ENCODE data around the gene BCKDHA.

DNA sequence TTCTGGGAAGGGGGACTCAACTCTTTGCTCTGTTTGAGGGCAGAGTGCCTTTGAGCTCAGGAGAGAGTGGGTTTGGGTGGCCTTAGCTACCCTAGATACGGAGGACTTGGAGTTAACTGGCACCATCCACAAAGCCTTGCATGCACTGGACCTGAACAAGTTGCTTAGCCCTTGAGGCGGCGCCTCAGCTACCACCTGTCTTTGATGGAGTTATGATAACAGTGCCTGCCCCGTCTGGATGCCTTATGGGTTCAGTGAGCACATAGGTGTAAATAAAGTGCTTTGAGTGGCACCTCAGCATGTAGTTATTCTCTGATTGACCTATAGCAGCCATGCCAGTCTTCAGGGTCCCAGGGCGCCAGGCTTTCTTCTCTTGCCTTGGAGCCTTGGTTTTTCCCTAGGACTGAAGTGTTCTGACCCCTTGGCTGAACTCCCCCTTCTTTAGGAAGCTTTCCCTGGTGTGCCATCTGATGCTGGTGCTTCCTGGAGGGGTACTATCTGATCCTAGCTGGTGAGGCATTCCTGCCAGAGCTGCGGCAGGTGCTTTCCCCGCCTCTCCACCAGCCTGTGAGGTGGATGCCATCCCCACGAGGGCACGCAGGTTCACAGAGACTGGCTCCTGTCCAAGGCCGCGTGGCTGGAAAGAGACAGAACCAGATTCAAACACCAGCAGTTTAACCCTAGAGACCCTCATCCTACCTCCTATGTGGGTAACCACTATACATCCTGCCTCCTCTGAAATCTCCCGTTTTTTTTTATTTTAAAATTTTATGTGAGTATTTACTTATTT, 5.8 kb downstream of the BCKDHA start:
- TF ChIP-seq EZH2 (IDR thresholded peaks at IDR 0.05; ENCODE audit: borderline replicate concordance, low read depth, low read length, severe bottlenecking) (no peak), CTCF (IDR thresholded peaks at IDR 0.05; ENCODE audit: borderline replicate concordance, extremely low read depth, low read length, poor library complexity, severe bottlenecking) (no peak)
